Upper lobe of left lung (tissue), 6 donors: ENCODE measurements around the gene DKK3. TPM values are rescaled to one million over a fixed set of nuclear protein-coding genes. Genes with fewer than 3 reads are reported as not detected.

Experiments used
- ATAC-seq, 2 donors: fragments of 200-7000 bp; cut with Tn5 transposase; one replicate each; pipeline ENCODE4 v1.9.1; 2022; ENCODE audit warnings: mild to moderate bottlenecking in 2 of 2, moderate library complexity in 2 of 2; ENCODE audit not compliant: low FRiP score in 2 of 2
- DNase-seq, 2 donors: peaks; one replicate each; pipeline ENCODE4 v3.0.0-alpha.2; 2019 to 2020
- H3K27ac ChIP-seq, 4 donors: fragments of 200-600 bp; sonication (generic); one replicate each; pipeline ENCODE4 v1.5.1; 2016 to 2019
- H3K27me3 ChIP-seq, 4 donors: fragments of 200-600 bp; sonication (generic); one replicate each; pipeline ENCODE4 v1.5.1; 2017 to 2019
- H3K36me3 ChIP-seq, 4 donors: fragments of 200-600 bp; sonication (generic); one replicate each; pipeline ENCODE4 v1.5.1; 2016 to 2019
- H3K4me1 ChIP-seq, 4 donors: fragments of 200-600 bp; sonication (generic); one replicate each; pipeline ENCODE4 v1.5.1; 2018 to 2019
- H3K4me3 ChIP-seq, 4 donors: fragments of 200-600 bp; sonication (generic); one replicate each; pipeline ENCODE4 v1.5.1; 2017 to 2019; ENCODE audit warnings: mild to moderate bottlenecking in 2 of 4, moderate library complexity in 1 of 4
- H3K9me3 ChIP-seq, 4 donors: fragments of 200-600 bp; sonication (generic); one replicate each; pipeline ENCODE4 v1.5.1; 2018 to 2019
- CTCF ChIP-seq, 6 experiments: fragments of 450-650 bp in 4 of 6; fragments of 200-600 bp in 2 of 6; sonication (generic) in 2 of 6; IDR thresholded peaks; one replicate each; pipeline ENCODE4 v1.5.1; 2016 to 2019; ENCODE audit warnings: antibody characterized with exemption in 6 of 6
- EP300 ChIP-seq, 4 donors: sonication (generic); formaldehyde crosslinking; IDR thresholded peaks; one replicate each; pipeline ENCODE4 v1.5.1; 2017; ENCODE audit warnings: antibody characterized with exemption in 4 of 4, control low read depth in 2 of 4
- POLR2A ChIP-seq, 4 donors: fragments of 450-650 bp; IDR thresholded peaks; one replicate each; pipeline ENCODE4 v1.5.1; 2016 to 2017; ENCODE audit warnings: antibody characterized with exemption in 4 of 4, mild to moderate bottlenecking in 2 of 4
- POLR2AphosphoS5 ChIP-seq, 2 donors: sonication (generic); formaldehyde crosslinking; IDR thresholded peaks; one replicate each; pipeline ENCODE4 v1.5.1; 2017; ENCODE audit warnings: antibody characterized with exemption in 2 of 2
- WGBS, 2 donors: methylation state at CpG; one replicate each; pipeline ENCODE4 v1.1.5; 2017 to 2018; 5-methylcytosine and 5-hydroxymethylcytosine counted together
- total RNA-seq, 6 donors: library from RNA; depleted of rRNA in 4 of 6; stranded (reverse); fragments of >200 nt in 4 of 6; gene quantifications; one replicate each; pipeline versions ENCODE4 v1.1.0 to v1.2.1, GENCODE V29; 2016 to 2021
- donor health status: DM: no; HTN: no; CAD: no; lungs with moderate emphysema.
- donor health status: DM: no; HTN: yes; CAD: no; lungs with severe emphysema.

DKK3 gene
- total RNA-seq, 6 donors from 2014 or later, result 50.3 to 162 (median 137) TPM

- ATAC-seq, result no peak
- Histone ChIP-seq H3K27ac (no peak overlapping the region), H3K4me1 (peaks cover 0 to 5% (median 0%) of the 10 kb centered on the region in 4 donors), H3K36me3 (no peaks in the 10 kb centered on the region), H3K9me3 (no peaks in the 10 kb centered on the region), H3K4me3 (no peak overlapping the region), H3K27me3 (no peaks in the 10 kb centered on the region)
- TF ChIP-seq EP300 (IDR thresholded peaks at IDR 0.05) (no peak), CTCF (IDR thresholded peaks at IDR 0.05) (no peak), POLR2A (IDR thresholded peaks at IDR 0.05) (no peak)
- WGBS, 2 donors, result 67 to 84% methylated on average over 2 of the region's 2 CpGs
- DNase-seq, result no peak
These were observed 12.1 kb upstream of the DKK3 start for GRCh38 chr11:12020546-12020945.

- Histone ChIP-seq H3K36me3 (no peaks in the 10 kb centered on the region), H3K27me3 (no peaks in the 10 kb centered on the region), H3K27ac (no peak overlapping the region), H3K4me3 (no peak overlapping the region), H3K9me3 (no peaks in the 10 kb centered on the region), H3K4me1 (peaks cover 0 to 5% (median 0%) of the 10 kb centered on the region in 4 donors)
- WGBS, 2 donors, result 56 to 63% methylated on average over 3 of the region's 3 CpGs
- TF ChIP-seq EP300 (IDR thresholded peaks at IDR 0.05) (no peak), POLR2A (IDR thresholded peaks at IDR 0.05) (no peak), POLR2AphosphoS5 (IDR thresholded peaks at IDR 0.05) (no peak), CTCF (IDR thresholded peaks at IDR 0.05) (no peak)
- DNase-seq (no peak), ATAC-seq (no peak)
These were observed 11.5 kb upstream of the DKK3 start for GRCh38 chr11:12019866-12020416.

GRCh38 chr11:12019337-12019736 lies 10.9 kb upstream of the DKK3 start:
- Histone ChIP-seq H3K4me1 (peaks cover 0 to 5% (median 0%) of the 10 kb centered on the region in 4 donors), H3K36me3 (no peaks in the 10 kb centered on the region), H3K9me3 (no peaks in the 10 kb centered on the region), H3K27ac (no peak overlapping the region), H3K4me3 (no peak overlapping the region), H3K27me3 (no peaks in the 10 kb centered on the region)
- TF ChIP-seq EP300 (IDR thresholded peaks at IDR 0.05), result no peak
- TF ChIP-seq POLR2AphosphoS5 (IDR thresholded peaks at IDR 0.05), result no peak
- TF ChIP-seq CTCF (IDR thresholded peaks at IDR 0.05), result no peak
- no peak for TF ChIP-seq POLR2A (IDR thresholded peaks at IDR 0.05)
- ATAC-seq (peak in 1 of 2 donors; percentile 38), DNase-seq (no peak)
- 67 to 71% methylated on average over 9 of the region's 9 CpGs for WGBS, 2 donors

- Histone ChIP-seq H3K27me3 (no peaks in the 10 kb centered on the region), H3K27ac (no peak overlapping the region), H3K4me3 (no peak overlapping the region), H3K9me3 (no peaks in the 10 kb centered on the region), H3K36me3 (no peaks in the 10 kb centered on the region), H3K4me1 (peaks cover 0 to 5% (median 0%) of the 10 kb centered on the region in 4 donors)
- ATAC-seq, result peak in 1 of 2 donors; percentile 18
- DNase-seq, result no peak
- TF ChIP-seq POLR2A (IDR thresholded peaks at IDR 0.05) (no peak), CTCF (IDR thresholded peaks at IDR 0.05) (no peak), EP300 (IDR thresholded peaks at IDR 0.05) (no peak), POLR2AphosphoS5 (IDR thresholded peaks at IDR 0.05) (no peak)
- WGBS, 2 donors, result 80 to 82% methylated on average over 3 of the region's 3 CpGs
These were observed 9.5 kb upstream of the DKK3 start for GRCh38 chr11:12017865-12018453.

GRCh38 chr11:12017243-12017678 lies 8.8 kb upstream of the DKK3 start:
- no peak overlapping the region for H3K4me3 ChIP-seq
- 76 to 78% methylated on average over 5 of the region's 5 CpGs for WGBS, 2 donors
- TF ChIP-seq EP300 (IDR thresholded peaks at IDR 0.05) (no peak), POLR2A (IDR thresholded peaks at IDR 0.05) (no peak), CTCF (IDR thresholded peaks at IDR 0.05) (no peak), POLR2AphosphoS5 (IDR thresholded peaks at IDR 0.05) (no peak)
- no peak overlapping the region for H3K27ac ChIP-seq
- DNase-seq, result no peak
- no peaks in the 10 kb centered on the region for H3K36me3 ChIP-seq
- H3K4me1 ChIP-seq, result peaks cover 0 to 5% (median 0%) of the 10 kb centered on the region in 4 donors
- ATAC-seq, result peak in 1 of 2 donors; percentile 61
- H3K27me3 ChIP-seq, result no peaks in the 10 kb centered on the region
- H3K9me3 ChIP-seq, result no peaks in the 10 kb centered on the region
